Measurements from ENCODE around the gene HAPLN3.

The HAPLN3 gene

DNA sequence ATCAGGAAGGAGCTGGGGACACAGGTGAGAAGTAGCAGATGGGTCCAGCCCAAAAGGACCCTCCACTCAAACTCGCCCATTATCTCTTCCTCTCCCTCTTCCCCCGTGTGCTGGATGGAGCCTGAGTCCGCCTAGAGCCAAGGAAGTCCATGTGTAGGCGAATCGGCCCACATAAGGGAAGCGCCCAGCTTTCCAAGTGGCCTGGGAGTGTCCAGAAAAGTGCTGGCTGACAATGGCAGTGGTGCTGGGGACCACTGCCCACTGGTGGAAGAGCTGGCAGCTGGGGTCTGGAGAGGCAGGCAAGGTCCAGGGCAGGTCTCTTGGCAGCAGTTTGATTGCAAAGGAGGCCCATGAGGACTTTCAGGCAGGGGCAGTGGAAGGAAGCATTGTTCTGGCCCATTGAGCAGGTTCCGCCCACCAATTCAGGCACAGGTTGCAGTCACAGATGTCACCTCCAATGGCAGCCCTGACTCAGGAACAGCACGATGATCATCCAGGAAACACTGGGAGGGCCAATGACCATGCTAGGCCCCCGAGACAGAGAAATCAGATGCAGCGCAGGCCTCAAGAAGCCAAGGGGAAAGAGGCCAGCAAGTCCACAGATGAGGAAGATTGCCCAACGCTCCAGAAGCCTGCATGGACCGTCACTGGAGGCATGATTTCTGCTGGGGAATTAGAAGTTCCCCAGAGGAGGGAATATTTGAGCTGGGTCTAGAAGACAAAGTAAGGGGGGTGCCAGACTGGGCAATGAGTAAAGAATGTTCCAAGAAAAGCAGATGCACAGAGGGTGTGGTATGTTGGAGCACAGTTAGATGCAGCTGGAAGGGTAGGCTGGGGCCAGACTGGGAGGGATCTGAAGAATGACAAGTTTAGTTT lies 14.8 kb upstream of the HAPLN3 start:
- no peak for DNase-seq

DNA sequence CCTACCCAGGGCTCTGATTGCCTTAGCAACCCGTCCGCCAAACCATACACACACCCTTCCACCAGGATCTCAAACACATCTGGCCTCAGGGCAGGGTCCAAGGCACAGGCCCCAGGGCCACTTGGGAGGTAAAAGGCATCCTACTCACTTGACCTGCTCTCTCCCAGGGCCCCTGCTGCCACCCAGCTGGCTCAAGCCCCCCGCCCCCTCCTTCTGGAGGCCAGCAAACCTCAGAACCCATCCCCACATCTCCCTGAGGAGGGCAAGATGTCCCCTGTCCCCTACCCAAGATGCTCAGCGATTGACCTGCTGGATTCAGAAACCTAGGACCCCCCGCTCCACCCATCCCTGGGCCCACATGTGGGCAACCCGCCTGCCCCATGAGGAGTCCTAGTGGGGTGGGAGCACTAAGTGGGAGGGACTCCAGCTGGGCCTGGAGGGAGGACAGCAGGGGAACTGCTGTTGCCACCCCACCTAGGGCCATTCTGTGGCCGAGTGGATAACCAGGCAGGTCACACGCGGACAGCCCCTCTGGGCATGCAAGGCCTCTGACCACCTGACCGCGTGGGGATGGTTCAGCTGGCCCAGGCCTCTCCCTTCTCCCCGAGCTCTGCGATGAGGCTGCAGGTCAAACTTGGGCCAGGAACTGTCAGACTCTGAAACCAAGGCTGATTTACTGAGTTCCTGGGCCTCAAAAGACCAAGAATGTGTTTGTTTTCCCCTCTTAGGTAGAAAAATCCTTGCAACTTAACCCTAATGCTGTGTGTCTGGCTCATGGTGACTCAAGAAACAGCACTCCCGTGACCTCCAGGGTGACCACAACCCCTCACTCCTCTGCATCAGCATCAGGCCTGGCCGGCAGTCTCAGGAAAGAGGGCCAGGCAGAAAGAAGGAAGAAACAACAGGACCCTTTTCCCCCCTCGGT lies 13.6 kb upstream of the HAPLN3 start:
- DNase-seq = no peak

DNA sequence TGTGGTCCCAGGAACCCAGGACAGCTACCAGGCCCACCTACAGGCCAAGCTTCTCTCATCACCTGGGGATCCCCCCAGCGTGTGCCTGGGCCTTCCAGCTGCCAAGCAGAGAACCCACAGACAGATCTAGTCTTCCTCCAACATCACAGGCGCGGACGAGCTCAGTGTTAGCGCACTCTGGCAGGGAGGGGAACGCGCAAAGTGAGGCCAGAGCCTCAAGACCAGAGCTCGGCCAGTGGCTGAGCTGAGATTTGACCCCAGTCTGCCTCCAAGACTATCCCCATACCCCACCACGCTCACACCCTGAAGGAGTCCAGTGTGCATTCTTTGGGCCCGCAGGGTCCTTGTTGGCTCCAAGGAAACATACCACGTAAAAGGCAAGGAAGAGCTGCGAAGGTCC lies 12.8 kb upstream of the HAPLN3 start:
- DNase-seq = no peak

DNA sequence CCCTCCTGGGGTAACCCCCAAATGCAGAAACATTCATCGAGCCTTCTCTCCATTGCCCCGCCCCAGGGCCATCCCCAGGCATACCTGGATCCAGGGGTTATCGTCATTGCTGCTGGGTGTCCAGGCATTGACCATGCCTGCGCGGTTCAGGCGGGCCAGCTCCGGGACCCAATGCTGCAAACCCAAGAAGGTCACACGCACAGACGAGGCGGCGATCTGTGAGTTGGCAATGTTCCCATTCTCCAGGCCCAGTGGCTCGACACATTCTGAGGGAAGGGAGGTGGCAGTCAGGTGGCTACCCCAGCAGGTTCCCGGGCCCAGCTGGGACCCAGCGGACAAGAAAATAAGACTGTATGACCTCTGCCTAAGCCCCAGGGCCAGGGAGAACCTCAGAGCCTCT lies 11.8 kb upstream of the HAPLN3 start:
- DNase-seq = no peak

DNA sequence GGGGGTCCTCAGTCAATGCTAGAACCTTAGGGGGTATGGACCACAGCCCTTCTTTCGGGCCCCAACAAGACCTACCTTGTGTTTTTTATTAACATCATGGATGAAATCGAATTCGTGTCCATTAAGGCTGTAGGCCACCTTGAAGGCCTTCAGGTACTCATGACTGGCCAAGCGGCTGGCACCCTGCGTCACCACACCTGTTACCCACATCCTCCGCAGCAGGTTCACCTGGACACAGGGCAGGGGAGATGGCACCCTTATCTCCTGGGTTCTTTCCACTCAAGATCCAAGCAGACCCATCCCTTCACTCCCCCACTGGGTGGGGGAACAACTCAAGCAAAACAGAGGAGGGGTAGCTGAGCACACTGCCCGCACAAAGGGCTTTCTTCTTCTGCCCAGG lies 11.2 kb upstream of the HAPLN3 start:
- DNase-seq = no peak

DNA sequence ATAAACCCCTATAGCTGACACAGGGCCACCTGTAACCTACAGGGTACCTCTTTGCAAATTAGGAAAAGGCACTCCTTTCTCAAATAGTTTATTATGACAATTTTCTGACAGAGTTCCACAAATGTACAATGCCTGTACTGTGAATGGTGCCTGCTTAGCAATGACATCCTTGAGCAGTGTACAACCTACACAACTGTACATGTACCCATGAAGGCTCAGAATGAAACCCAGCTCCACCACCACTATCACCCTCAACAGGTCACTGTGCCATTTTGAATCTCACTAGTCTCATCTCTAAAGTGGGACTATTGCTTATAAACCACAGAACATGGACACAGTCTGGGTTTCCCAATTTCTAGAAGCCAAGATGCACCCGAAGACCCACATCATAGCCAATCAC lies 10.8 kb upstream of the HAPLN3 start:
- no peak for DNase-seq

DNA sequence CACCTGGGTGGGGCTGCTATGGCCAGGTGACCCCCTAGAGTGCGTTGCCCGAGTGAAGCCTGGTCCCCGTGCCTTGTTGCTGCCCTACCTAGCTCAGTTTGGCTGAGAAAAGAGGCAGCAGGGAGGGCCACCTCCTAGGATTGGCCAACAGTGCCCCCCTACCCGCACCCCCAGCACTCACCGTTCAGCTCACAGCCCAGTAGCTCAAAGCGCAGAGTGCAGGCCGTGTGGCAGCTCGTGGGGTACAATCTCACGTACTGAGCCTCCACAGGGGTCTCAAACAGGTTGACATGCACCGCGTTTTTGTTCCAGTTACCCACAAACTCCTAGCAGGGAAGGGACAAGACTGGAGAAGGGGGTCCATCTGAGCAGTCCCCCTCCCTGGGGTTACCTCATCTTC lies 10.2 kb upstream of the HAPLN3 start:
- no peak for DNase-seq

DNA sequence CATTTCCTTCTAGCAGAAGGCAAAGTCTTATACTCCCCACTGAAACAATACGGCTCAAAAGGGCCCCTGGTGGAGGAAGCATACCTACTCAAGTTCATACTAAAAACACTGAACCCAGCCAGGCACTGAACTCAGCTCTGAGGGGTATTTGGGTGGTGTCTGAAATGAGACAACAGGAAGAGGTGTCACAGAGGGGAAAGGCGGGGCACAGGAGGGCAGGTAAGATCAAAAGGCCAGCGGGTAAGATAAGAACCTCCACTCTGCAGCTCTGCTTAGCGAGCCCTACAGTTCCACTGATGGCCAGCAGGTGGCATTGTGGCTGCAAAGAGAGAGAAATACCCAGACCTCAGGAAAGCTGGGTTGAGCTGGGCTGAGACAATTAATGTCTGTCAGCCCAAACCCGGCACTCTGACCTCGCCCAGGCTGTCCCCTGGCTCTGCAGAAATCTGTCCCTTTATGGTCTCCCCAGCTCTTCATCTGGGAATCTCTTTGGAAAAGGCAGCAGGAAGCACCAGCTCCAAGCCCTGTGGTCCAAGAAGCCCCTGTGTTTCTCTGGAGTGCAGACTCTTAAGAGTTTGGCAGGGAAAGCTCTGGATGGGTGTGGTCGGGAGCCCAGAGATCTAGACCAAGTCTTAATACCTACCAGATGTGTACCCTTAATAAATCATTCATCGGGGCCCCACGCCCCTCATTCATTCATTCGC lies 9.4 kb upstream of the HAPLN3 start:
- peak; percentile 83 to 91 for DNase-seq

DNA sequence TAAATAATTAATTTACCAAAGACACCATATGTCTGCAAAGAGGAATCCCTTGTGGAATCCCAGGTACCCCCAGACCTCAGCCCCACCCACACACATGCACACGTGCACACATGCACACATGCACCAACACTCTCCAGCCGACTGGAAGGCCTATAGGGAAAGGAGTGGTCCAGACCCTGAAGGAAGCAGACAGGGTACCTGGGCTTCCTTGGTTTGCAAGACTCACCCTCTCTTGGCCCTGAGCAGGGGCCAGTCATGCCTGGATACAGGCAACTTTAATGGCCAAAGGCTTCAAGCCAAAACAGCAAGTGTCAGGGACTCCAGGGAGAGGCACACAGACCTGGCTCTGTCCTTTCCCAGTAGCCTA lies 8.9 kb upstream of the HAPLN3 start:
- no peak for DNase-seq

DNA sequence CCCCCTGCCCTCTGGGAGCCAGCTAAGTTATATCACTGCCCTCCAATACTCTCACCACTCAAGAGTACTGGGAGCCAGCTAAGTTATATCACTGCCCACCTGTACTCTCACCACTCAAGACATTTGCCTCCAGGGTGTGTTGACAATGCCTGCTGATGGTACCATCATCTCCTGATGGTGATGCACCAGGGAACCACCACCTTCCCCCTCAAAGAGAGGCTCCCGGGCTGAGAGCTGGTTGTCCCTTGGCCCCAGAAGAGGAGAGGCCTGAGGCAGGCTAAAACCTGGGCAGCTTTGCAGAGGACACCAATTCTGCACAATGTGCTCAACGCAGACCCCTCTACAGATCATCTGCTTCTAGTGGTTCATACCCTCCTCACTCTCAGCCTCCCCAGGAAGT lies 7.5 kb upstream of the HAPLN3 start:
- DNase-seq = no peak

DNA sequence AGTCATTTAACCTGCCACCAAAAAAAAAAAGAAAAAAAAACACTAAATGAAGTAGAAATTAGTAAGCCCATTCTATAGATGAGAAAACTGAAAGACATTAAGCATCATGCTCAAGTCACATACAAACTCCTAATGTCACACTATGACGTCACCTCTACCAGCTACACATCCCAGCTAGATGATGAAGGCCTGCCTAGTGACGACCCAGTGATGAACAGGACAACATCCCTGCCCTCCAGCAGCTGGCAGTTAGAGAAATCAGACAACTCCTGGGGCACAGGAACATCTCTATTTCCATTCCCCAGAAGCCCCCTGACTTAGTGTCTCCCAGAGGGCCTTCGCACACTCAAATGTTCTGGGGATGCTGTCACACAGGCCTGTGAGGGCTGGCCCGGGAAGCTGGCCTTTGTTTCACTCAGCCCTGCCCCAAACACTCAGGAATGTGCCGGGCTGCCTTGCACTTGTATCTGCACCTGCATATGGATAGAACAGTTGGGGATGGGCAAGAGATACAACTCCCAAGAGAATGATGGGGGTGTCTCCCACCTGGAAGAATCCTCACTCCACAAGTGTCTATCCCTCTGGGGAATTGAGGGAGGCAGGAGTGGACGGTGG lies 7.0 kb upstream of the HAPLN3 start:
- DNase-seq = no peak

DNA sequence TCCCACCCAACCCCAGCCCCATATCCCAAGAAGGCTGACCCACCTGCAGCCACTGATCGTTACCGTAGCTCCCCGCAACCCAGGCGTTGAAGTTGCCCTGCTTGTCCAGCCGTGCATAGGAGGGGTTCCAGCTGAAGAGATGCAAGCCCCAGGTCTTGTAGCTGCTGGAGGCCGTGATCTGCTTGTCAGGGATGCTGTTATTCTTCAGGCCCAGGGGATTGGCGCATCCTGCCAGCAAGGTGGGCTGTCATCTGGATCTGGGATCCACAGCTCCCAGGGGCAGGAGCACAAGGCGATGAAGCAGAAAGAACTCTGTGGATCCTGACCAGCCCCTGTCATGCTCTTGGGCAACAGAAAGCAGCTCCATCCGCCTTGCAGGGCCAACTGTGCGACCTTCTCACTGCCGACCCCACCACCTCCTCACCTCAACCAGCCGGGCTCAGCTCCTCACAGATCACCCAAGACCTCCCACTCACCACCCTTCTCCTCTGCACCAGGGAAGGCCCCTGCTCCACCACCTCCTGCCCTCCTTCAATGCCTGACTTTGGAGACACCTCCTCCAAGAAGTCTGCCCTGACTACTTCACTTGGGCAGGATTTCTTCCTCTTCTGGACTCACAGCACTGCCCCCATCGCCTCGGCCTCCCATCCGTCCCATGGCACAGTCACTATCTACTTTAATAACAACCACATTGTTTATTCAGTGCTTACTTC lies 6.3 kb upstream of the HAPLN3 start:
- no peak for DNase-seq

DNA sequence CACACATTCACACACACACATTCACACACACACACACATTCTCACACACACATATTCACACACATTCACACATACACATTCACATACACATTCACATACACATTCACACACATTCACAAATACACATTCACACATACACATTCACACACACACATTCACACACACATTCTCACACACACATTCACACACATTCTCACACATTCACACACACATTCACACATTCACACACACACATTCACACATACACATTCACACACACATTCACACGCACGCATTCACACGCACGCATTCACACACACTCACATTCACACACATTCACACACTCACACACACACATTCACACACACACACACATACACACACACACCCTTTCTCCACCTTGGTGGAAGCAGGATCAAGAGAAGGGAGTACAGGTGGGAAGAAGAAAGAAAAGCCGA lies 5.7 kb upstream of the HAPLN3 start:
- DNase-seq = no peak

DNA sequence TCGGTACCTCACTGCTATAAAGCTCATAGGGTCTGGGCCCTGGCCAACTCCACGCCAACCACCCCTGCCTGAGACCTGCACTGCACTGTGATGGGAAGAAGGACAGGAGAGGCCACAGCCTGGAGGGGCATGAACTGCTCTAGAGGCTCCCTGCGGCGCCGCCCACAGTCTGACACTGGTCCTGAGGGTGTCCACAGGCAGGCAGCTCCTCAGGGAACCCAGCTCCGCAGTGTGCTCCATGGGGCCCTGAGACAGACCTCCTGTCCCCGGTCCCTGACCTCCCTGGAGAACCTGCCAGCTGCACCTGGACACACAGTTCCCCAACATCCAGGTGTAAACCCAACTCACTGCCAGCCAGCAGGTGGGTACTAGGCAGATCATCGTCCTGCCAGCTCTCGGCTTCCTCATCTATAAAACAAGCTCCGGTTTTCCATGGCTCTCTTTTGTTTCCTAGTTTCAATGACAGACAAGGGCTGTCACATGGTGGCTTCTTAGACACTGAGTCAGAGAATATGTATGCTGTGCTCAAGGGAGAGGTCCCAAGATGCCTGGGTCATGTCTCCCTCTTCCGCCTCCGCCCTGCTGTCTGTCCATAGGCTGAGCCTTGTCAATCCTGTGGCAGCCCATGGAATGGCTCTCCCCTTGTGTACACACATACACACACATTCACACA lies 5.1 kb upstream of the HAPLN3 start:
- DNase-seq = no peak

DNA sequence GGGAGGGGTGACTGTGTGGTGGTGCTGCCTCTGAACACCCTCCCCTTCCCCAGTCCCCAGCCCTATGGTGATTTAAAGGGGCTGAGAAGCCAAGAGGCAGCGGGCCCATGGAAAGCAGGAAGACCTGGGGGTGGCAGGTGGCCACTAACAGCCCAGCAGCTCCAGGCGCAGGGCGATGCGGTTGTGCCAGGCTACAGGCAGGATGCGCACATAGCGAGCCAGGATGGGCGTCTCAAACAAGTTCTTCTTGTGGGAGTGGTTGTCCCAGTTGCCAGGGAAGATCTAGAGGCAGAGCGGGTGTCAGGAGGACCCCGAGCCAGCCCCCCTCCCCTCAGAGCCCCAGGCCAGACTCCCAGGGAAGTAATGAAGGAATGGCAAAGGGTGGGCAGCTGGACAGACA lies 3.9 kb upstream of the HAPLN3 start:
- no peak for DNase-seq

DNA sequence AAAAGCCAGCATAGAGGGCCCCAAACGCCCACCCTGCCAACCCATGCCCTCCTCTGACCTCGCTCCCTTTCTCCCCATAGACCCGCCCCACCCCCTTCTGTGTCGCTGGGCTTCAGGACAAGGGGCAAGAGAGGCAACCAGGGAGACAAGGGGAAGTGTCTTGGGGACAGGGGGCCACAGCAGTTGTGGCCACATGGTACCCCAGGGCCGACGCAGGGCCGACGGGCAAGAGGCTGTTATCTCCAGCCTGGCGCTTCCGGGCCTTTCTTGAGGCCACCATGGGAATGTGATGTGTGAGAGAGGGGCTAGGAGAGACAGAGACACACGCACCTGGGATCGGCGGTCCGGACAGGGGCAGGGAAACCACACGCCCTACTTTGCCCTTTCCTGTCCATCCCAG lies 3.4 kb upstream of the HAPLN3 start:
- no peak for DNase-seq

DNA sequence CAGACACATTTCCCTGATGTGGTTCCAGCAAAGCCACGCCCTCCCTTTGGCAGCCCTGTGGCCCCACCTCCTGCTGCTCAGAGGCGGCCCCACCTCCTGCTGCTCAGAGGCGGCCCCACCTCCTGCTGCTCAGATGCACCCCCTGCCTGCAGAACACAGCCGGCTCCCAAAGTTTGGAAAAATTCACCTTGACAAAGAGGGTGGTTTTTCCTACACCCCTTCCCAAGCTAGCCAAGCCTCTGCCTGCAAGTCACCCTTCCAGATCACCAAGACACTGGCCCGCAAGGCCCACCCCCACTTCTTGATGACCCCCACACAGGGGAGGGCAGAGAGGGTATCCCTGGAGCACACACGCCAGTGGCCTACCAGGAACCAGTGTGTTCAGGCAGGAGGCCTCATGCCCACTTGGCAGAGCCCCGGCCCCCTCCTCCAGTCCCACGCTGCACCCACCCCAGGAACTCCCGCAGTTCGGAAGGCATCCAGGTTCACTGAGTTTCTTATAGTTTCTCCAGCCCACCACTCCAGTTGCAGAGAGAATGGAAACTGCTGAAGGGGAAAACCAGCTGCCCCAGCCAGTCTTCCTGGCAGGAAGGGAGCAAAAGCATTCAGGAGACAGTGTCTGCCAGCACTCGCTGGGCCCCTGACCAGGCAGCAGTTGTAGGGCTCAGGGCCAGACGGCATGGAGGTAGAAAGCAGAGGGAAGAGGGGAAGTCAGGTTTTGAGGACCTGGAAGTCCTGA lies 2.3 kb upstream of the HAPLN3 start:
- DNase-seq = peak; percentile 81 to 86

DNA sequence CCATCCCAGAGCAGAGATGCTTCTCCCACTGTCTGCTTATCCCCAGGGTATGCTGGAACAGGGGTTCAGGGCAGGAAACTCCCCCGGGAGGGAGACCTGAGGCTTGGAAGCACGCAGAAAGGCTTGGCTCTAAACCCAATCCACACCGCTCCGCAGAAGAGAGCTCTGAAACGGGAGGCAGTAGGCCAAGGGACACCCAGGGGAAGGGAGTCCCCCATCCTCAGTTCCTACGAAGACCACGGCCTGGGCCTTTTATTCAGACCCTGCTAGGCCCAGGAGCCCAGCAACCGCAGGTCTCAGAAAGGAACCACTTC lies 1.8 kb upstream of the HAPLN3 start:
- no peak for DNase-seq

DNA sequence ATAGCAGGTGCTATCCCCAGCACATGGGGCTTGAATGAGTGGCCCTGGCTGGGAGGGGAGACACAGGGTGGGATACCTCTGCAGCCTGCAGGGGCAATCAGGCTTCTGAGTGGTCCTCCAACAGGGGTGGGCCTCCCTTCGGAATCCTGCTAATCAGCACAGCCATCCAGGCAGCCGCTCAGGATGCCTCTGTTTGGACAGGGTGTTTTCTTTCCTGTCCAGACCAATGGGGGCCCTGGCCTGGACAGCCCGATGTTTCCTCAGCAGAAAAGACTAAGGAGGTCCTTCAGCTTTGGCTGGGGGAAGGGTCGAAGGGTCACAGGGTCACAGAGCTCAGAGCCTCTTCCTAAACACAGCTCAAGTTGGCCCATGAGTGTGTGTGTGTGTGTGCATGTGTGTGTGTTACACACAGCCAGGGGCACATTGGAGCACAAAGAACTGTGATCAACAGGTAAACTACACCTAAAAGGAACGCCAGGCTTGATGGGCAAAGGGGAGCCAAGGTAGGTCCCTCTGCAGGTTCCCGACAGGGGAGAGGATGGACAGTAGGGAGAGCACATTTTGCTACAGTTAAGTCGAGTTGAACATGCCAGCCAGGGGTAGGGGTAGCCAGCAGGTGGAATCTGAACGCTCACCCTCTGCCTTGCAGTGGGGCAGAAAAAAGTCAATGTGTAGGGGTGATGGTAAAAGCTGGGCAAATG lies 1.1 kb upstream of the HAPLN3 start:
- DNase-seq = no peak

DNA sequence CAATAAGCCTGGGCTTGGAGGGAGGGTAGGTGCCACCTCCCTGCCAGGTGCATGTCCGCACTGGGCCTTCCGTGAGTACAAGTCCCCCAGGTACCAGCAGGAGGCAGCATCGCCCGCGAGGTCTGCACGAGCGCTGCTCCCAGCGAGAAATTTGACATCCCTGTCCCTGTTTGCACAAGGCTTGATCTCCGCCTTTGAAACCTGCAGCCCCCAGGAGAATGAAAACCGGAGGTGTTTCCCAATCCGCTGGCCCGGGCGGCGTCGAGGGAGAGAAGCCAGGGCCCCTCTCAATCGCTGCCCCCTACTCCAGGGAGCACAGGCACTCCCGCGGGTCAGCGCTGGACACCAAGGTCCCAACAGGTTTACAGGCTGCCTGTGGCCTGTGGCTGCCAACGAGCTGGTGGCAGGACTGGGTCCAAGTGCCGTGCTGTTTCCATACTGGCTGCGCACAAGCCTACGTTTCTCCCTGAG lies 961 bp downstream of the HAPLN3 start:
- DNase-seq = peak; percentile 84 to 85

Data from stimulated activated CD4-positive, alpha-beta T cell treated with anti-CD3 and anti-CD28 coated beads, Interleukin-4, amount 100 ng/mL, for 4 hours (primary cell).